ENCODE measurements around the gene CTTNBP2NL.

CTTNBP2NL gene

GRCh38 chr1:112449630-112449983, 53.6 kb downstream of the CTTNBP2NL start:
- H3K27ac ChIP-seq: peak overlapping the region; percentile 78
- TF ChIP-seq CTCF (conservative IDR thresholded peaks at IDR 0.05): no peak

DNA sequence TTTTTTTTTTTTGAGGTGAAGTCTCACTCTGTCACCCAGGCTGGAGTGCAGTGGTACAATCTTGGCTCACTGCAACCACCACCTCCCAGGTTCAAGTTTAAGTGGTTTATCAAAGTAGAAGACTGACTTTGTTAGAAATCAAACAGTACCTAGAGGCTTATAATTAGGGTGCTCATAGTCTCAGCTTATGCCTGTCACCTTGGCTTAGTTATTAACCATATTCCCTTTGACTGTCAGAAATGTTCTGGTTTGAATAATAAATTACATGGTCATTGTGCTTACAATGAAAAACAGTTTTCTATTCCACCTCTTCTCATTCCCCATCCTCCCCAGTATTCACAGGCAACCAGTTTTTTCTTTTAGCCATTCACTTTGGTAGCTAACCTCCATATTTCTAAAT, 54.8 kb downstream of the CTTNBP2NL start:
- TF ChIP-seq CTCF (conservative IDR thresholded peaks at IDR 0.05): no peak
- peak overlapping the region; percentile 78 for H3K27ac ChIP-seq

DNA sequence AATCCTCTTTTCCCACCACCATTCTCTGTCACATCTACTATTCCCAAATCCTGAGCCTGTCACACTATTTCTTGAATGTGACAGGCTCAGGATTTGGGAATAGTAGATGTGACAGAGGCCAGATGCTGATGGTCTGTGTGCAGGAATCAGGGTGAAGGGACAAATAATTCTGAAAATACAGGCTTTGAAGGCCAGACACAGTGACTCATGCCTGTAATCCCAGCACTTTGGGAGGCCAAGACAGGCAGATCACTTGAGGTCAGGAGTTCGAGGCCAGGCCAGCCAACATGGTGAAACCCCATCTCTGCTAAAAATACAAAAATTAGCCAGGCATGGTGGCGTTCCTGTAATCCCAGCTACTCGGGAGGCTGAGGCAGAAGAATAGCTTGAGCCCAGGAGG, 55.3 kb downstream of the CTTNBP2NL start:
- H3K27ac ChIP-seq: peak overlapping the region; percentile 78

GRCh38 chr1:112453876-112454275, 57.9 kb downstream of the CTTNBP2NL start:
- no peak for TF ChIP-seq CTCF (conservative IDR thresholded peaks at IDR 0.05)
- no peak overlapping the region for H3K27ac ChIP-seq

GRCh38 chr1:112454316-112454715, 58.3 kb downstream of the CTTNBP2NL start:
- no peak overlapping the region for H3K27ac ChIP-seq
- no peak for TF ChIP-seq CTCF (conservative IDR thresholded peaks at IDR 0.05)

- no peak overlapping the region for H3K27ac ChIP-seq
- TF ChIP-seq CTCF (conservative IDR thresholded peaks at IDR 0.05): no peak
These were observed 61.2 kb downstream of the CTTNBP2NL start for GRCh38 chr1:112457241-112457640.

GRCh38 chr1:112457955-112458354, 61.9 kb downstream of the CTTNBP2NL start:
- H3K27ac ChIP-seq: no peak overlapping the region
- TF ChIP-seq CTCF (conservative IDR thresholded peaks at IDR 0.05): no peak

DNA sequence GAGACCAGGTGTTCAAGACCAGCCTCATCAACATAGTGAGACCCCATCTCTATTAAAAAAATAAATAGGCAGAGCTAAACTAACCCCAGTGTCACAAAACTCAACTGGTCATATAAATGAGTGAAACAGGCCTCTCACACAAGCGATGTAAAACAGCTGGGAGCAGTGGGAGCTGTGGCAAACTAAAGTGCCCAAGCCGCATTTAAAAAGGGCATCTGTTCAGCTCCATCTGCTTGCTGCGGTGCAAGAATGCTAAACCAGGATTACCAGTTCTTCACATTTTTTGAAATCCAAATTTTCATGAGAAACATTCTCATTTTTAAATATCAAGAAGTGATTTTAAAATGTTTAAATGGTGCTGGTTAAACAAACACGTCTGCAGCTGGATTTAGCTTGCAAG, 62.7 kb downstream of the CTTNBP2NL start:
- TF ChIP-seq CTCF (conservative IDR thresholded peaks at IDR 0.05): no peak
- peak overlapping the region; percentile 99 for H3K27ac ChIP-seq

Data from VCaP (cell line).